ENCODE data around the gene ANKS6. TPM values are rescaled to one million over a fixed set of nuclear protein-coding genes. Genes with fewer than 3 reads are reported as not detected.

Gene ANKS6
- total and polyA plus RNA-seq, 4 donors, result 16.7 to 35.5 (median 25.0) TPM

DNA sequence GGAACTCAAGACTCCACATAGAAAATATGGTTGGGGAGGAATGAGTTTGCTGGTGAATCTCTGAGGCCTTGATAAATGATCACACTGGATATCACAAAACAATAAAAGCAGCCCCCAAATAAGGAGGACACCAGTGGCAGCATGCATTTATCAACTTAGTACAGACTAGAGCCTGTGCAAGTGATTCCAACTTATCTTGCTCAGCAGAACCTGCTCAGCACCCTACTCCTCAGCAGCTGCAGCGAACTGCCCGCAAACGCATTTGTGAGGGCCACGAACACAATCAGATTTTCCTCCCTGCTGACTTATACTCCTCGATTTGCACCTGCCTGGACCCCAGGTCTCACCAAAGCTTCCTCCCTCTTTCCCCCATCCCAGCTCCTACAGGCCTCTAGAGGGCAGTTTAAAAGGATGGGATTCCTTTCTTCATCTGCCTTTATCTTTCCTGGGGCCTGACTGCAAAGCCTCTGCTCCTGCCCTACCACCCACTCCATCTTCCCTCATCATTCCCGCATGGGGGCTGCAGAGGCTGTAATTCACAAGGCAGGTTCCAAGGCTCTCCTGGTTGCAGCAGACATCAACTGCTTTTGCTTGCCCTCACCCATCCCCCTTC is 41.2 kb downstream of the ANKS6 start:
- WGBS, 2 donors, result 92 to 96% methylated on average over 6 of the region's 6 CpGs
- H3K36me3 ChIP-seq (ENCODE audit: control insufficient read depth in 4 of 4, insufficient read depth in 4 of 4, low read length in 4 of 4), result peaks cover 0 to 29% (median 25%) of the 10 kb centered on the region in 4 donors

DNA sequence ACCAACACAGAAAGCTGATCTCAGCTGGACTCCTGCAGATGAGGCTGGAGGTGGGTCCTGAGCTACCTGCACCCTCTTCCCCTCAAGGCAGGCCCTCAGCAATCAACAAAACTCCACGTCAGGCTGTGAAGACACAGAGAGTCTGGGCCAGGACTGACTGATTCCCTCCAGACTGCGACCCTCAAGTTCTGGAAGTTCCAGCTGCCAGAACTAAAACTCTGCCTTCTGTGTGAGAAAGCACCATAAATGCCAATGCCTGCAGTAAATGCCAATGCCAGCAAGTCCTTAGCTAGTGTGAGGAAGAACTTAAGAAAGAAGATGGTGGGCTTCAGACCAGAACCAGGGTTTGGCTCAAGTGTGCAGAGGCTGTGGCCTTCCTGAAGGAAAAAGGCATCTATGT is 45.1 kb downstream of the ANKS6 start:
- Histone ChIP-seq H3K4me1 (ENCODE audit: control insufficient read depth in 5 of 5, insufficient read depth in 5 of 5, low read length in 5 of 5) (no peaks in the 10 kb centered on the region), H3K36me3 (ENCODE audit: control insufficient read depth in 4 of 4, insufficient read depth in 4 of 4, low read length in 4 of 4) (peaks cover 0 to 28% (median 27%) of the 10 kb centered on the region in 4 donors), H3K4me3 (no peak overlapping the region), H3K27ac (ENCODE audit: low read depth in 1 of 2, low read length in 1 of 2) (no peak overlapping the region), H3K9ac (ENCODE audit: insufficient read depth in 1 of 2, low read length in 2 of 2) (no peak overlapping the region), H3K27me3 (ENCODE audit: control insufficient read depth in 3 of 3, insufficient read depth in 3 of 3, low read length in 2 of 3) (no peaks in the 10 kb centered on the region), H3K9me3 (ENCODE audit: control insufficient read depth in 4 of 4, insufficient read depth in 3 of 4, low read length in 3 of 4) (peaks cover 0 to 2% (median 0%) of the 10 kb centered on the region in 4 donors)
- DNase-seq (no peak), ATAC-seq (ENCODE audit: insufficient read depth, low FRiP score) (no peak)
- WGBS, 2 donors, result 74 to 88% methylated on average over 2 of the region's 2 CpGs
- TF ChIP-seq, protein P1, sequence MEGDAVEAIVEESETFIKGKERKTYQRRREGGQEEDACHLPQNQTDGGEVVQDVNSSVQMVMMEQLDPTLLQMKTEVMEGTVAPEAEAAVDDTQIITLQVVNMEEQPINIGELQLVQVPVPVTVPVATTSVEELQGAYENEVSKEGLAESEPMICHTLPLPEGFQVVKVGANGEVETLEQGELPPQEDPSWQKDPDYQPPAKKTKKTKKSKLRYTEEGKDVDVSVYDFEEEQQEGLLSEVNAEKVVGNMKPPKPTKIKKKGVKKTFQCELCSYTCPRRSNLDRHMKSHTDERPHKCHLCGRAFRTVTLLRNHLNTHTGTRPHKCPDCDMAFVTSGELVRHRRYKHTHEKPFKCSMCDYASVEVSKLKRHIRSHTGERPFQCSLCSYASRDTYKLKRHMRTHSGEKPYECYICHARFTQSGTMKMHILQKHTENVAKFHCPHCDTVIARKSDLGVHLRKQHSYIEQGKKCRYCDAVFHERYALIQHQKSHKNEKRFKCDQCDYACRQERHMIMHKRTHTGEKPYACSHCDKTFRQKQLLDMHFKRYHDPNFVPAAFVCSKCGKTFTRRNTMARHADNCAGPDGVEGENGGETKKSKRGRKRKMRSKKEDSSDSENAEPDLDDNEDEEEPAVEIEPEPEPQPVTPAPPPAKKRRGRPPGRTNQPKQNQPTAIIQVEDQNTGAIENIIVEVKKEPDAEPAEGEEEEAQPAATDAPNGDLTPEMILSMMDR (IDR thresholded peaks at IDR 0.05; ENCODE audit: control extremely low read depth, extremely low read depth), result no peak

More for the DNA sequence above, 41.2 kb downstream of the ANKS6 start:
- Histone ChIP-seq H3K27ac (ENCODE audit: low read depth in 1 of 2, low read length in 1 of 2) (no peak overlapping the region), H3K27me3 (ENCODE audit: control insufficient read depth in 3 of 3, insufficient read depth in 3 of 3, low read length in 2 of 3) (no peaks in the 10 kb centered on the region), H3K9me3 (ENCODE audit: control insufficient read depth in 4 of 4, insufficient read depth in 3 of 4, low read length in 3 of 4) (peaks cover 0 to 2% (median 0%) of the 10 kb centered on the region in 4 donors), H3K9ac (ENCODE audit: insufficient read depth in 1 of 2, low read length in 2 of 2) (no peak overlapping the region), H3K4me1 (ENCODE audit: control insufficient read depth in 5 of 5, insufficient read depth in 5 of 5, low read length in 5 of 5) (no peaks in the 10 kb centered on the region), H3K4me3 (no peak overlapping the region)
- TF ChIP-seq, protein P1 (IDR thresholded peaks at IDR 0.05; ENCODE audit: control extremely low read depth, extremely low read depth), result no peak
- ATAC-seq (ENCODE audit: insufficient read depth, low FRiP score), result no peak
- no peak for DNase-seq

DNA sequence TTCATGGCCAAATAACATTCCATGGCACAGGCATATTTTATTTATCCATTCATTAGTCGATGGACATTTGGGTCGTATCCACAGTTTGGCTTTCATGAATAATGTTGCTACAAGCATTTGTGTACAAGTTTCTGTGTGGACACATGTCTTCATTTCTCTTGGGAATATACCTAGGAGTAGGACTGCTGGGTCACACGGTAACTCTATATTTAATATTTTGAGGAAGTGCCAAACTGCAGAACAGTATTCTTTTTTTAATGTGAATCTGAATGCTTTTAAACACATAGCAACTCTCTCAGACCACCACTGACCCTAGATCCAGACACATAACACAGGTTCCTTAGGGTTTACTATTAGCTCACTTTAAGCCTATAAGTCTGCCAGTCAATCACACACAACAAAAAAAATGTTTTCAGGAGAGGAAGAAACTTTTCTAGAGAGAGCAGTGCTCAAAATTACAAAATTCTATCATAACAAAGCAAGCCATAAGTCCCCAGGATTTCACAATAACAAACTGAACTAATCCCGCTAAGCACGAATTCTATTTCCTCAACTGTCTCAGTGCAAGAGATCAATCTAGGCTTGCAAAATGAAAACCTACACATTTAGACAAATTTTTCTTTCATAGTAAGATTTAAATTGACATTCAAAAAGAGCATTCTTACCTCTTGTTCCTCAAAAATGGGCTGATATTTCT is 45.8 kb downstream of the ANKS6 start:
- H3K27ac ChIP-seq (ENCODE audit: low read depth in 1 of 2, low read length in 1 of 2), result no peak overlapping the region
- ATAC-seq (ENCODE audit: insufficient read depth, low FRiP score) (no peak), DNase-seq (no peak)
- no peak overlapping the region for H3K9ac ChIP-seq (ENCODE audit: insufficient read depth in 1 of 2, low read length in 2 of 2)
- 61 to 78% methylated on average over 5 of the region's 5 CpGs for WGBS, 2 donors
- H3K27me3 ChIP-seq (ENCODE audit: control insufficient read depth in 3 of 3, insufficient read depth in 3 of 3, low read length in 2 of 3), result no peaks in the 10 kb centered on the region
- H3K9me3 ChIP-seq (ENCODE audit: control insufficient read depth in 4 of 4, insufficient read depth in 3 of 4, low read length in 3 of 4), result peaks cover 0 to 2% (median 0%) of the 10 kb centered on the region in 4 donors
- H3K36me3 ChIP-seq (ENCODE audit: control insufficient read depth in 4 of 4, insufficient read depth in 4 of 4, low read length in 4 of 4), result peaks cover 0 to 32% (median 27%) of the 10 kb centered on the region in 4 donors
- TF ChIP-seq, protein P1 (IDR thresholded peaks at IDR 0.05; ENCODE audit: control extremely low read depth, extremely low read depth), result no peak
- H3K4me3 ChIP-seq, result no peak overlapping the region
- H3K4me1 ChIP-seq (ENCODE audit: control insufficient read depth in 5 of 5, insufficient read depth in 5 of 5, low read length in 5 of 5), result no peaks in the 10 kb centered on the region

Data from lung (tissue), 12 donors.